HG02938 (cell line): Measurements from ENCODE around the gene KCNB1.

ENCODE experiments used
- ATAC-seq: cut with Tn5 transposase; IDR thresholded peaks from one replicate; pipeline ENCODE4 v1.9.1; 2021; ENCODE audit warnings: mild to moderate bottlenecking, moderate library complexity; ENCODE audit not compliant: unreplicated experiment

KCNB1 gene

GRCh38 chr20:49444553-49444990, 37.9 kb downstream of the KCNB1 start:
- no peak for ATAC-seq

DNA sequence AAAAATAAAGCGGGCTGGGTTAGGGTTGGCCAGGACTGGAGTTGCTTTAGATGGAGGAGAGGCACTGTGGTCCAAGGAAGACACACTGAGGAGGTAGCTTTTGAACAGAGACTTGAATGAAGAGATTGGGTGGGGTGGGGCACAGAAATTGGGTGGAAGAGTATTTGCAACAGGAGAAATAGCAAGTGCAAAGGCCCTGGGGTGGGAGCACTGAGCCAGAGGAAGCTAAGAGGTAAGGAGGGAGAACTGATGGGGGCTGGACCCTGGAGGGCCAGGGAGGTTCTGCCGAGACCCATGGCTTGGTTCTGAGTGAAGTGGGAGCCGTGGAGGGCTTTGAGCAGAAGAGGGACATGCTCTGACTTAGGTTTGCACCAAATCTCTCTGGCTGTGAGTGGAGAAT, 45.4 kb downstream of the KCNB1 start:
- no peak for ATAC-seq

GRCh38 chr20:49435639-49436038, 46.8 kb downstream of the KCNB1 start:
- no peak for ATAC-seq

DNA sequence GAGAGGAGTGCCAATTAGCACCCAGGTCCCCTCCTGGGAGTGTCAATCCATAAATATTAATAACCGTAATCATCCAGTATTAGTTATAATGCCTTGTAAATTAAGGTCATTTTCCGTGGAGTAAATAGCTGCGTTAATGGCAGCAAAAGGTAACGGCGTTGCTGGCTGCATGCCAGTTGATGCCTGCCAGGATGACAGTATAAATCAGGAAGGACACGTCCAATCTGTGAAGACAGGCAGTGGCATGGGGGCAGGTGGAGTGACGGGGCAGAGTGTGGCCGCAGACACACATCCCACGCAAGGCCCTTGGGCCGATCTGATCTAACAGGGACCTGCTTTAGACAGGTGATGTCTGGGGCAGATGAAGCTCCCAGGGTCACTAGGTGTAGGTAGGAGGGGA, 49.1 kb downstream of the KCNB1 start:
- ATAC-seq: no peak

GRCh38 chr20:49432550-49432949, 49.9 kb downstream of the KCNB1 start:
- no peak for ATAC-seq

DNA sequence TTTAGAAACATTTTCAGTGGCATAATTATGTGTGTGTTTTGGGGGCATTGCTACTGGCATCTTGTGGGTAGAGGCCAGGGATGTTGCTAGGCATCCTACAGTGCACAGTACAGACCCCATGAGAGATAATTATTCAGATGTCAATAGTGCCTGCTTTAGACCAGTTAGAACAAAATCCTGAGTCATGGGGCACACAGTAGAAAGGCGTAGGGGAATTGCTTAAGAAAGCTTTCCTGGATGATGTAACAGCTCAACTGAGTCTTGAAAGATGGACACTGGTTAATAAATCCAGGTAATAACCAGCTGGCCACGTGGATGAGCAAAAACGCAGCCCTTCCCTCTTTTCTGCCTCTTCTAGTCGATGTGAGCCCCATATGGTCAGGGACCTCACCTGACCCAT, 51.1 kb downstream of the KCNB1 start:
- no peak for ATAC-seq

DNA sequence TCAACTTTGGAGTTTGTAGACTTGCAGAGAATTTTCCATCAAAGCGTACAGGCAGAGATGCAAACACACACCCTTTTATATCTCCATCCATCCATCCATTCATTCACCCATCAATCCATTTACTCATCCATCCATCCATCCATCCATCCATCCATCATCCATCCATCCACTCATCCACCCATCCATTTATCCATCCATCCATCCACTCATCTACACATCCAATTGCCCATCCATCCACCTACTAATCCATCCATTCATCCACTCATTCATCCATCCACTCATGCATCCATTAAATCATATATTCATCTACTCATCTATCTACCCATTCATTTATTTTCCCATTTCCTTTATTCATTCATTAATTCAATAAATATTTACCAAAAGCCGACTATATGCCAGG, 52.1 kb downstream of the KCNB1 start:
- ATAC-seq: no peak

DNA sequence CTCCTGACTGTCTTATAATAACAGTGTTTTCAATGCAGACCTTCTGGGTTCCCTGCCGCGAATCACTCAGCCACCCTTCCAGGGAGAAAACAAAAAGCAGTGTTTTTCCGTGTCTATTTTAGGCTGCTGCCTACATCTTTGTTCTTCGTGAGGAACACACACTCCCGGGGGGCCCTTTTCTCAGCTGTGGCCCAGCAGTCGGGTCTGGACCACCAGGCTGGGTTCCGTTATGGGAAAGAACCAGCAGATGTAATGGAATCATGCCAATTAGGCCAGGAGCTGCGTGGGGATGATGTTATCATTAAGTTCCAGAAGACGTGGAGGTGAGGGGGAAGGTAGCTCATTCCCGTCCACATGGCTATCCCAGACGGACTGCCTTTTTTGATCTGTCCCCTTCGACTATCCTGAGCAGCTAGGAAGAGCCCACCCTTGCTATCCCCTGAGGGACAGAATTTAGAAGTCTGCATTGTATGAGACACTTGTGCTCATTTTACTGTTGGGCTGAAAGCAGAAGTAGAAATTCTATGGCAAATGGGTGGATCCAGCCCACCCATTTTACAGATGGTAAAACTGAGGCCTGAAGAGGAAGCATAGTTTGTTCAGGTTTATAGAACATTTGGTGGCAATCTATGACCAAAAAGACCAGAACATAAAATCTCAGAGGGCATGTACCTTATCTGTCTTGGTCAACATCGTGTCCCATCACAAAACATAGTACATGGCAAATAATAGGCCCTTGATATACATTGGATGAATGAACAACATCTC, 54.5 kb downstream of the KCNB1 start:
- no peak for ATAC-seq

DNA sequence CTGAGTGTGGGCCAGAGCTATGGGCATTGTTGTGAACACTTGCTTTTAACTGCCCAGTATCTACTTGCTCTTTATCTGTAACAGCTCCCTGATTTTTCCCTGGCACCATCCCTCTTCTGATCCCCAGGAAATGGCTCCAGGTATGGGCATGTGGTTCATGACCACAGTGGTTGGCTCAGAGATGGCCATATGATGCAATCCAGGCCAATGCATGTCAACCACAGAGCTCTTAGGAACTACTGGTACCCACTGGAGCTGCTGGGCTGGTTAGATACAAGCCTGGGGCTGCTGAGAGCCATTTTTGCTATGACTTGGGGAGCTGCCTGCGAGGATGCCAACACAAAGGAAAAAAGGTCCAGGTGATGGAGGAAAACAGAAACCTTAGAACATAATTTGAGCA, 55.6 kb downstream of the KCNB1 start:
- ATAC-seq: no peak

GRCh38 chr20:49426395-49426794, 56.1 kb downstream of the KCNB1 start:
- ATAC-seq: no peak

- no peak for ATAC-seq
Observed at GRCh38 chr20:49424536-49424935, 57.9 kb downstream of the KCNB1 start.

GRCh38 chr20:49422161-49422560, 60.3 kb downstream of the KCNB1 start:
- ATAC-seq: no peak

GRCh38 chr20:49420811-49421295, 61.6 kb downstream of the KCNB1 start:
- ATAC-seq: no peak

DNA sequence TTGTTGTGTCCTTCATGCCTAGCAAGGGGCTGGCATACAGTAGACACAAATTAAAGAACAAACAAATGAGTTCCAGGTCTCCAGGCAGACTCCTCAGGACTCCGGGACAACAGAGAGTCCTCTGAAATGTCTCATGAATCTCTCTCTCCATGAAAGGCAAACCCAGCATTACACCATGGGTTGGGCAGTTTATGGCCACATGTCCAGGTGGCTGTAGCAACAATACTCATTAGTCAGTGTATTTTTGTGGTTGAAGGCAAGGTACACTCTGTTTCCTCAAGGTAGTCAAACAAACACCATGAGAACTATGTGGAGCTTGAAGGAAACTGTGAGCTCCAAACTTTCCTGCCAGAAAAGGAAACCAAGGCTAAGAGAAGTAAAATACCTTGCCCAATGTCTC, 62.2 kb downstream of the KCNB1 start:
- no peak for ATAC-seq

DNA sequence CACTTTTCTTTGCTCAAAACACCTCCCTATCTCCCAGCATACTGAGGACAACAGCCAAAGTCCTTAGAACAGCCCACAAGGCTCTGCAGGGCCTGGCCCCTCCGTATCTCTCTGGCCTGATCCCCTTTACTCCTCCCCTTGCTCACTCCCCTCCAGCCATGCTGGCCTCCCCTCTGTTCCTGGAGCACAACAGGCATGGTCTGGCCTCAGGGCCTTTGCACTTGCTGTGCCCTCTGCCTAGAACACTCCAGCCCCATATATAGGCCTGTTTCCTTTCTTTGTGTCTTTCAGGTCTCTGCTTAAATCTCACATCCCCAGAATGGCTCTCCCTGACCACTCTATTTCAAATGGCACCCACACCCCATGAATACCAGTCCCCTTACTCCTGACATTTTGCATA, 62.7 kb downstream of the KCNB1 start:
- ATAC-seq: no peak

DNA sequence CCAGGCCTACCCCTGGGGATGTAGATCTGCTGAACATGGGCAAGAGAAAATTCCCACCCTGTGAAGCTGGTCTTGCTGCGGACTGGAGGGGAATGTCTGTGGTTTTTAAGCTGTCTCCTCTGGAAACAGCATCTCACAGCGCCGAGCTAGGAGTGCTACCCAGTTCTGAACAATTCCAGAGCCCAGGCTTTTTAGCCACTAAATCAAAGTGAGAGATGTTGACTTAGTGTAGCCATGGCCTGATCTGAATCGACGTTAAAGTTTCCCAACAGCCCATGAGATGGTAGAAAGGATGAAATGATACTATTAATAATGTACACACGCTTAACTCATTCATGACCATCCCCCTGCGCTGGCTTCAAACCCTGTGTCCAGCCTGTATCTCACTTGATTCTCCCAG, 63.7 kb downstream of the KCNB1 start:
- no peak for ATAC-seq

DNA sequence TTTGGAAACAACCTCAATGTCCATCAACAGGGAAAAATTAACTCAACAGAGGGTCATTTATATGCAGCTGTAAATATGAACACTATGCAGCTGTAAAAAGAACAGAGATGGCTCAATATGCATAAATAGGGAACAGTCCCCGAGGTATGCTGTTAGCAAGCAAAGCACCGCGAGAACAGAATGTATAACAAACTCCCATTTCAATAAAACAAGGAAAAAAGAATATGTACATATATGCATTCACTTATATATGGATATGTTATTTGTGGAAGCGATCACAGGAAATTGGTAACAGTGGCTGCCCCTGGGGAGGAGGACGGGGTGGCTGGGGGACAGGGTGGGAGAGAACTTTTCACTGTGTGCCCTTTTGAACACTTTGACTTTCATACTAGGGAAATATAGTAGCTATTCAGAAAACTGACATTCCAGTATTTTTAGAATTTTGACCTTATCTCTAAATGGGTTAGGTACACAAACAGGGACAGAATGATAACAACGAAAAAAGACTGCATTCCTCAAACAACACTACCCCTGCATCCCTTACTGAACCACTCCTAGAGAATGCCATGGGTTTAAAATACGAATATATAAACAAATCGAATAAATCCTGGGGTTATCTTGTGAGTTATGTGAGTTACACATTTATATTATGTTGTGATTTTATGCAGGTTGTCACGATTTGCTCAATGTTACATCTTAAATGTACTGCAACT, 64.5 kb downstream of the KCNB1 start:
- no peak for ATAC-seq

GRCh38 chr20:49415668-49416044, 66.8 kb downstream of the KCNB1 start:
- no peak for ATAC-seq

DNA sequence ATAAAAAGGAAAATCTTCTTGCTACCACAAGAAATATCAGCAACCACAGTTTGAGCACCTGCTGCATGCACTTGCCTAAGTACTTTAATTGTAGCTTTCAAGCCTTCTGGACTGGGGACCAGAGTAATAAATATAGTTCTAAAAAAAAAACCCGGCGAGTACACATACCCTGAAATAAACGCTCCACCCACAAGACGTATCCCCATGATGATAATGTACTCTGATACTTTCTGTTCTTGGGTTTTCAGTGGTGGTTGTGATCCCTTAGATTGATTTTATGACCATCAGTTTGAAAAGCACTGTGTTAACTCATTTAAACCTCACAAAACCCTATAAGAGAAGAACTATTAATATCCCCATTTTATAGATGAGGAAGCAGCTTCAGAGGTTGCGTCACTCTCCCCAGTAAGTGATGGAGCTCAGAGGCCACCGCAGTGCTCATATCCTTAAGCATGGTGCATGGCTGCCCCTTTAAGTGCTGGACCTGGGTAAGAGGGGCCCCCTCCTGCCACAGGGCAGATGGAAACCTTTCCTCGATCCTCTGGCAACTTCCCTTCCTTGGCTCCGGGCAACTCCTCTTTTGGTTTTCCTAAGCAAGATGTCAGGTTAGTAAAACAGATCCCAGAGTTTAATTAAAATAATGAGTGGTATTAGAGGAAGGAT, 67.3 kb downstream of the KCNB1 start:
- ATAC-seq: no peak

- ATAC-seq: no peak
Observed at GRCh38 chr20:49413677-49414076, 68.8 kb downstream of the KCNB1 start.

DNA sequence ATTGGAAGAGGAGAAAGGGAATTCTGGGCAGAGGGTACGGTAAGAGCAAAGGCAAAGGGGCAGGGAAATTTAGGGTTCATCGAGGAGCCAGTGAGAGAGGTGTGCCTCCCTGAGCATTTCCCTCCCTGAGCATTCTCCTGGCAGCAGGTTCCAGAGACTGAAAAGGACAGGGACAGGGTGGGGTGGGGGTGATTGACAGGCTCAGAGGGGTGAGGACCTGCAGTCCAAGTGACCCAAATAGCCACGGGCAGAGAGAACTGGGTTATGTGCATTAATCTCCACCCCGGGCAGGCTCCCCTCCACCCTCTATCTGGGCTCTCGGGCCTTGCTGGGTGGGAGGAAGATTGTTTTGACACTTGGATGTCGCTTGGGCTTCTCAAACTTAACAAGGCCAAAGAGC, 69.5 kb downstream of the KCNB1 start:
- ATAC-seq: no peak

GRCh38 chr20:49412254-49412653, 70.2 kb downstream of the KCNB1 start:
- ATAC-seq: no peak
